SK-N-MC (cell line): ENCODE results near the gene TACC3.

ENCODE experiments used
- DNase-seq: peaks from one replicate; pipeline ENCODE4 v3.0.0-alpha.2; 2011; ENCODE audit warnings: low read depth, low spot score
- H3K27ac ChIP-seq: fragments of 200-600 bp; sonication (generic); 2 replicates; pipeline ENCODE4 v1.5.1; 2016; ENCODE audit warnings: mixed run types
- H3K36me3 ChIP-seq: fragments of 200-600 bp; sonication (generic); 2 replicates; pipeline ENCODE4 v1.6.1; 2017; ENCODE audit warnings: antibody characterized with exemption, low read length, mixed read lengths; ENCODE audit not compliant: insufficient read depth
- H3K4me3 ChIP-seq: fragments of 200-600 bp; sonication (generic); 2 replicates; pipeline ENCODE4 v1.5.1; 2016
- H3K9ac ChIP-seq: fragments of 200-600 bp; sonication (generic); 2 replicates; pipeline ENCODE4 v1.8.0; 2017; ENCODE audit warnings: mixed run types, mixed read lengths; ENCODE audit not compliant: insufficient read length
- H3K9me3 ChIP-seq: fragments of 200-600 bp; sonication (generic); 2 replicates; pipeline ENCODE4 v1.6.1; 2017; ENCODE audit warnings: low read depth, mild to moderate bottlenecking, antibody characterized with exemption, low read length, moderate library complexity, mixed read lengths
- EZH2 ChIP-seq: fragments of 200-600 bp; sonication (generic); IDR thresholded peaks from one replicate; pipeline ENCODE4 v1.6.1; 2017; ENCODE audit warnings: antibody characterized with exemption
- FOXP2 ChIP-seq: optimal IDR thresholded peaks from 2 replicates; pipeline ENCODE3; 2011; ENCODE audit warnings: mild to moderate bottlenecking, moderate library complexity; ENCODE audit not compliant: insufficient read depth; ENCODE audit errors: extremely low read length, control extremely low read depth
- POLR2AphosphoS5 ChIP-seq: IDR thresholded peaks from 2 replicates; pipeline ENCODE4 v1.6.1; 2012; ENCODE audit warnings: mild to moderate bottlenecking, low read depth, low read length, borderline replicate concordance

TACC3 gene

GRCh38 chr4:1738410-1738809 lies 17.1 kb downstream of the TACC3 start:
- Histone ChIP-seq H3K9me3 (peaks cover 11% of the 10 kb centered on the region; the same call in 1 of the 2 replicates), H3K36me3 (peaks cover 87% of the 10 kb centered on the region), H3K27ac (no peak overlapping the region), H3K9ac (no peak overlapping the region), H3K4me3 (no peak overlapping the region)
- DNase-seq, result no peak
- no peak for TF ChIP-seq FOXP2

GRCh38 chr4:1739358-1739757 lies 18.0 kb downstream of the TACC3 start:
- Histone ChIP-seq H3K4me3 (no peak overlapping the region), H3K9ac (no peak overlapping the region), H3K36me3 (peaks cover 82% of the 10 kb centered on the region), H3K27ac (no peak overlapping the region), H3K9me3 (peaks cover 11% of the 10 kb centered on the region; the same call in 1 of the 2 replicates)
- no peak for DNase-seq
- no peak for TF ChIP-seq POLR2AphosphoS5
- no peak for TF ChIP-seq FOXP2
- no peak for TF ChIP-seq EZH2

- Histone ChIP-seq H3K4me3 (no peak overlapping the region), H3K36me3 (peaks cover 82% of the 10 kb centered on the region), H3K27ac (no peak overlapping the region), H3K9ac (no peak overlapping the region), H3K9me3 (peaks cover 11% of the 10 kb centered on the region; the same call in 1 of the 2 replicates)
- no peak for TF ChIP-seq FOXP2
- TF ChIP-seq POLR2AphosphoS5, result no peak
- no peak for TF ChIP-seq EZH2
- DNase-seq, result no peak
These were observed 18.8 kb downstream of the TACC3 start for GRCh38 chr4:1740021-1740545.

- Histone ChIP-seq H3K27ac (no peak overlapping the region), H3K9ac (no peak overlapping the region), H3K36me3 (peaks cover 72% of the 10 kb centered on the region), H3K4me3 (no peak overlapping the region), H3K9me3 (peaks cover 11% of the 10 kb centered on the region; the same call in 1 of the 2 replicates)
- TF ChIP-seq POLR2AphosphoS5 (no peak), FOXP2 (no peak), EZH2 (no peak)
- DNase-seq, result no peak
These were observed 19.9 kb downstream of the TACC3 start for GRCh38 chr4:1741208-1741607.

GRCh38 chr4:1743551-1743950 lies 22.2 kb downstream of the TACC3 start:
- no peak for TF ChIP-seq POLR2AphosphoS5
- Histone ChIP-seq H3K27ac (no peak overlapping the region), H3K36me3 (peaks cover 49% of the 10 kb centered on the region), H3K9ac (no peak overlapping the region), H3K4me3 (no peak overlapping the region), H3K9me3 (no peaks in the 10 kb centered on the region)
- no peak for DNase-seq

- Histone ChIP-seq H3K9me3 (no peaks in the 10 kb centered on the region), H3K4me3 (no peak overlapping the region), H3K9ac (no peak overlapping the region), H3K27ac (no peak overlapping the region; the same call in 1 of the 2 replicates), H3K36me3 (peaks cover 44% of the 10 kb centered on the region)
- TF ChIP-seq POLR2AphosphoS5 (no peak), FOXP2 (no peak), EZH2 (no peak)
- no peak for DNase-seq
These were observed 22.7 kb downstream of the TACC3 start for GRCh38 chr4:1743975-1744374.

- Histone ChIP-seq H3K9me3 (no peaks in the 10 kb centered on the region), H3K4me3 (no peak overlapping the region), H3K36me3 (peaks cover 39% of the 10 kb centered on the region), H3K9ac (no peak overlapping the region), H3K27ac (0 out of 2 replicates have a peak overlapping the region, but pooled peaks have one; percentile 2)
- no peak for DNase-seq
- no peak for TF ChIP-seq FOXP2
- no peak for TF ChIP-seq EZH2
- TF ChIP-seq POLR2AphosphoS5, result no peak
These were observed 23.2 kb downstream of the TACC3 start for GRCh38 chr4:1744552-1744951.

- no peak for DNase-seq
- no peak for TF ChIP-seq EZH2
- TF ChIP-seq POLR2AphosphoS5, result no peak
- TF ChIP-seq FOXP2, result no peak
- Histone ChIP-seq H3K36me3 (peaks cover 32% of the 10 kb centered on the region), H3K9ac (no peak overlapping the region), H3K9me3 (no peaks in the 10 kb centered on the region), H3K27ac (0 out of 2 replicates have a peak overlapping the region, but pooled peaks have one; percentile 2), H3K4me3 (no peak overlapping the region)
These were observed 23.8 kb downstream of the TACC3 start for GRCh38 chr4:1745165-1745564.

- Histone ChIP-seq H3K4me3 (no peak overlapping the region), H3K36me3 (peaks cover 27% of the 10 kb centered on the region), H3K9me3 (no peaks in the 10 kb centered on the region), H3K9ac (no peak overlapping the region), H3K27ac (no peak overlapping the region)
- TF ChIP-seq POLR2AphosphoS5 (0 out of 2 replicates have a peak, but pooled peaks have one; percentile 14), FOXP2 (no peak), EZH2 (no peak)
- DNase-seq, result no peak
These were observed 24.4 kb downstream of the TACC3 start for GRCh38 chr4:1745697-1746096.
